ENCODE measurements around the gene GRM4. TPM values are rescaled to one million over a fixed set of nuclear protein-coding genes. Genes with fewer than 3 reads are reported as not detected.

GRM4 gene
- total RNA-seq, 1 experiment from 2014 or later, result 0.41 TPM

DNA sequence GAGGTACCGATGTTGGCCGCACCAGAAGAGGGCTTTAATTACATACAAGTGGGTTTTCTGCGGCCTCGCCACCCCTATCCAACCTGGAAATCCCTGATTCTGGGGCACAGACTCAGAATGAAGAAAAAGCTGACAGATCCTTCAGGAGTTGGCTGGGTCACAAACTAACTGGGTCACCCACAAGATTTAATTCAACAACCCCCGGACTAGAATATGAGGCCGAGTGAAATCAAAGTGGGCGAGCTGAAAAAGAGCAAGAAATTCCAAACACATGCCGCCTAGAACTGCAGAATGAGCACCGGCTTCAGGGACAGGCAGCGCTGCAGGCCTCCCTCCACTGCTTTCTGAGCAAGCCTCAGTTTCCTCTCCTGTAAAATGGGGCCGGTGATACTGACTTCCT lies 30.0 kb downstream of the GRM4 start:
- no peak for DNase-seq (ENCODE audit: low spot score)
- H3K9me3 ChIP-seq (ENCODE audit: low read depth, low read length, poor library complexity, severe bottlenecking), result no peaks in the 10 kb centered on the region
- CTCF ChIA-PET, result interaction anchor here (1.7 kb wide), 1 partner anchor 60 kb away, joined by 12 read pairs; no protein-coding TSS in a partner anchor
- TF ChIP-seq, protein P1, sequence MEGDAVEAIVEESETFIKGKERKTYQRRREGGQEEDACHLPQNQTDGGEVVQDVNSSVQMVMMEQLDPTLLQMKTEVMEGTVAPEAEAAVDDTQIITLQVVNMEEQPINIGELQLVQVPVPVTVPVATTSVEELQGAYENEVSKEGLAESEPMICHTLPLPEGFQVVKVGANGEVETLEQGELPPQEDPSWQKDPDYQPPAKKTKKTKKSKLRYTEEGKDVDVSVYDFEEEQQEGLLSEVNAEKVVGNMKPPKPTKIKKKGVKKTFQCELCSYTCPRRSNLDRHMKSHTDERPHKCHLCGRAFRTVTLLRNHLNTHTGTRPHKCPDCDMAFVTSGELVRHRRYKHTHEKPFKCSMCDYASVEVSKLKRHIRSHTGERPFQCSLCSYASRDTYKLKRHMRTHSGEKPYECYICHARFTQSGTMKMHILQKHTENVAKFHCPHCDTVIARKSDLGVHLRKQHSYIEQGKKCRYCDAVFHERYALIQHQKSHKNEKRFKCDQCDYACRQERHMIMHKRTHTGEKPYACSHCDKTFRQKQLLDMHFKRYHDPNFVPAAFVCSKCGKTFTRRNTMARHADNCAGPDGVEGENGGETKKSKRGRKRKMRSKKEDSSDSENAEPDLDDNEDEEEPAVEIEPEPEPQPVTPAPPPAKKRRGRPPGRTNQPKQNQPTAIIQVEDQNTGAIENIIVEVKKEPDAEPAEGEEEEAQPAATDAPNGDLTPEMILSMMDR (conservative IDR thresholded peaks at IDR 0.05; ENCODE audit: low read depth, low read length), result no peak
- TF ChIP-seq EZH2 (IDR thresholded peaks at IDR 0.05; ENCODE audit: borderline replicate concordance, low read depth, low read length, poor library complexity, severe bottlenecking), result no peak
- no peaks in the 10 kb centered on the region for H3K4me1 ChIP-seq (ENCODE audit: insufficient read depth, low read length, poor library complexity, severe bottlenecking)
- H3K36me3 ChIP-seq (ENCODE audit: insufficient read depth, low read length, poor library complexity, severe bottlenecking), result no peaks in the 10 kb centered on the region
- BruUV-seq (replicated peaks), result no TSS peak
- intact Hi-C loops (cut with micrococcal nuclease; ENCODE audit: unreplicated experiment), result no loop called here
- H3K27me3 ChIP-seq (replicated peaks; ENCODE audit: insufficient read depth, low read depth, low read length, poor library complexity), result peaks cover 54% of the 10 kb centered on the region
- no peak overlapping the region for H3K4me3 ChIP-seq (ENCODE audit: low read depth, low read length, poor library complexity, severe bottlenecking)
- POLR2A ChIA-PET (ENCODE audit: low non-redundant PET), result no interaction called here
- H3K27ac ChIP-seq (ENCODE audit: low read depth, low read length, poor library complexity, severe bottlenecking), result no peak overlapping the region

DNA sequence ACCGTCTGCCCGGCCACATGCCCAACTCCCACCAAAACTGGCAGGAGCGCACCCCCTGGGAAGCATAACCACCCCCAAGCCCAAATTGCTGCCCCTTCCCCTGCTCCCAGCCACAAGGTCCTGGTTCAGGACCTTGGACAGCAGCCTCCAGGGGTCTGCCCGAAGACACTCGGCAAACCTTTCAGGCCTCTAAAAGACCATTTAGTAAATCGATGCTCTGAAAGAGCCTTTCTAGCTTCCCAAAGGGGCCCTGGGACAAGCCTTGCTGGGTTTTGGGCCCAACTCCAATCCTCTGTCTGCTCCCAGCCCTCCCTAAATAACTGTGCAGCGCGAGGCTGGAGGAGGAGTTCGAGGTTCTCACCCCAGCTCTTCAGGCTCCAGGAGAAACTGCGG lies 30.5 kb downstream of the GRM4 start:
- intact Hi-C loops (cut with micrococcal nuclease; ENCODE audit: unreplicated experiment), result no loop called here
- Histone ChIP-seq H3K4me3 (ENCODE audit: low read depth, low read length, poor library complexity, severe bottlenecking) (no peak overlapping the region), H3K9me3 (ENCODE audit: low read depth, low read length, poor library complexity, severe bottlenecking) (no peaks in the 10 kb centered on the region), H3K4me1 (ENCODE audit: insufficient read depth, low read length, poor library complexity, severe bottlenecking) (no peaks in the 10 kb centered on the region), H3K27me3 (replicated peaks; ENCODE audit: insufficient read depth, low read depth, low read length, poor library complexity) (peaks cover 58% of the 10 kb centered on the region), H3K36me3 (ENCODE audit: insufficient read depth, low read length, poor library complexity, severe bottlenecking) (no peaks in the 10 kb centered on the region), H3K27ac (ENCODE audit: low read depth, low read length, poor library complexity, severe bottlenecking) (no peak overlapping the region)
- ChIA-PET CTCF (interaction anchor here (1.7 kb wide), 1 partner anchor 60 kb away, joined by 12 read pairs; no protein-coding TSS in a partner anchor), POLR2A (ENCODE audit: low non-redundant PET) (no interaction called here)
- TF ChIP-seq, protein P1 (conservative IDR thresholded peaks at IDR 0.05; ENCODE audit: low read depth, low read length), result no peak
- no peak for TF ChIP-seq EZH2 (IDR thresholded peaks at IDR 0.05; ENCODE audit: borderline replicate concordance, low read depth, low read length, poor library complexity, severe bottlenecking)
- no TSS peak for BruUV-seq (replicated peaks)
- DNase-seq (ENCODE audit: low spot score), result peak; percentile 30

DNA sequence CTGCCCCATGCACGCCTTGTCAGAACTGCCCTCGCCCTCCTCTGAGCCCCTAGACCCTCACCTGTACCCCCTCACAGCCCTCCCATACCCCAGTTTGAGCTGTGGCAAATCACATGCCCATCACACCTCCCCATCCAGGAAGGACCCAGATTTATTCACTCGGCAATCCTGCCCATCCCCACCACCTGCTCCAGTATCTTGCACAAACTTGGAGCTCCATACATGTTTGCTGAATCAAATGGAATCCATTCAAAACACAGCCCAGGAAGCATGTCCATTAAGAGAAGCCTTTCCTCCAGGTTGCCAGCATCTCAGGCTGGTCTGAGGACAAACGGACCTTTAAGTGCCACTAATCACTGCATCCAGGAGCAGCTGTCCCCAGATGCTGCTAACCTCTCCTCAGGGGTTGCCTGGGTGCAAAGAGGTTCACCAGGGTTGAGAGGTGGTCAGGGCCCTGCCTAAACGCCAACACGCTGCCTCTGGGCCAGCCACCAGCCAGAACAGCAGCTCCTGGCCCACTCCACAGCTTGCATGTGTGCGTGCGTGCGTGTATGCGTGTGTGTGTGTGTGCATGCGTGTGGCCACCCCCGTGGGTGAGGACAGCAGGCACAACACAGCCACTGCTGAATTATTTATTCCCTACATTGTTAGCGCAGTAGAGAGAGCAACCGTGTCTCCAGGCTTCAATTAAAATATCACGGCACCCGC lies 31.0 kb downstream of the GRM4 start:
- intact Hi-C loops (cut with micrococcal nuclease; ENCODE audit: unreplicated experiment), result no loop called here
- H3K4me3 ChIP-seq (ENCODE audit: low read depth, low read length, poor library complexity, severe bottlenecking), result no peak overlapping the region
- no TSS peak for BruUV-seq (replicated peaks)
- DNase-seq (ENCODE audit: low spot score), result no peak
- H3K36me3 ChIP-seq (ENCODE audit: insufficient read depth, low read length, poor library complexity, severe bottlenecking), result no peaks in the 10 kb centered on the region
- POLR2A ChIA-PET (ENCODE audit: low non-redundant PET), result no interaction called here
- H3K4me1 ChIP-seq (ENCODE audit: insufficient read depth, low read length, poor library complexity, severe bottlenecking), result no peaks in the 10 kb centered on the region
- no peaks in the 10 kb centered on the region for H3K9me3 ChIP-seq (ENCODE audit: low read depth, low read length, poor library complexity, severe bottlenecking)
- H3K27me3 ChIP-seq (replicated peaks; ENCODE audit: insufficient read depth, low read depth, low read length, poor library complexity), result peaks cover 58% of the 10 kb centered on the region
- no peak for TF ChIP-seq EZH2 (IDR thresholded peaks at IDR 0.05; ENCODE audit: borderline replicate concordance, low read depth, low read length, poor library complexity, severe bottlenecking)
- TF ChIP-seq, protein P1 (conservative IDR thresholded peaks at IDR 0.05; ENCODE audit: low read depth, low read length), result no peak
- H3K27ac ChIP-seq (ENCODE audit: low read depth, low read length, poor library complexity, severe bottlenecking), result no peak overlapping the region
- CTCF ChIA-PET, result interaction anchor here (1.7 kb wide), 1 partner anchor 59 kb away, joined by 12 read pairs; no protein-coding TSS in a partner anchor
